ENCODE results near the gene OSBPL5.
"Not testable (repeated sequence)": the region's sequence is repeated elsewhere in the genome, so short reads cannot be mapped to it uniquely, and the experiment has no call there.

Gene OSBPL5

GRCh38 chr11:3121416-3121815 lies 43.7 kb downstream of the OSBPL5 start:
- DNase-seq (ENCODE audit: low spot score) = no peak

- no peak for DNase-seq (ENCODE audit: low spot score)
These were observed 44.9 kb downstream of the OSBPL5 start for GRCh38 chr11:3120071-3120792.

GRCh38 chr11:3119141-3119821 lies 45.8 kb downstream of the OSBPL5 start:
- no peak for DNase-seq (ENCODE audit: low spot score)

DNA sequence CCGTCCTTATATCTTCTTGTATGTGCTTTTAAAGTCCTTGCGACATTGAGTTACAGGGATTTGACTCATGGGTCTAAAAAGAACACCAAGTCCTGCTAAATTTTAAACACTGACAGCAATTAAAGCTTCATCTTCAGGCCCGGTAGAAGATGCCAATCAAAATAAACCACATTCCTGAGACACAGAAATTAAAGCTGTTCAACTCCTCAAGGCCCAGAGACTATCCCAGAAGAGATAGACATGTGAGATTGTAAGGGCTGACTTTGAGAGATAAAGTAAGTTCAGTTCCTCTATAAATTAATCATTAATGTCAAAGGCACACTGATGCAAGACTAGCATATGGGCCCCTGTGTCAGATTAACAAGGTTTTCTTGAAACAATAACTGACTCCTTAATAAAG lies 49.8 kb downstream of the OSBPL5 start:
- no peak for DNase-seq (ENCODE audit: low spot score)

GRCh38 chr11:3113661-3114060 lies 51.4 kb downstream of the OSBPL5 start:
- not testable (repeated sequence) for DNase-seq (ENCODE audit: low spot score)

- DNase-seq (ENCODE audit: low spot score) = no peak
These were observed 53.0 kb downstream of the OSBPL5 start for GRCh38 chr11:3111919-3112690.

GRCh38 chr11:3111466-3111865 lies 53.6 kb downstream of the OSBPL5 start:
- DNase-seq (ENCODE audit: low spot score) = no peak

GRCh38 chr11:3109921-3110706 lies 55.0 kb downstream of the OSBPL5 start:
- peak; percentile 82 for DNase-seq (ENCODE audit: low spot score)

GRCh38 chr11:3109434-3109833 lies 55.7 kb downstream of the OSBPL5 start:
- DNase-seq (ENCODE audit: low spot score) = no peak

DNA sequence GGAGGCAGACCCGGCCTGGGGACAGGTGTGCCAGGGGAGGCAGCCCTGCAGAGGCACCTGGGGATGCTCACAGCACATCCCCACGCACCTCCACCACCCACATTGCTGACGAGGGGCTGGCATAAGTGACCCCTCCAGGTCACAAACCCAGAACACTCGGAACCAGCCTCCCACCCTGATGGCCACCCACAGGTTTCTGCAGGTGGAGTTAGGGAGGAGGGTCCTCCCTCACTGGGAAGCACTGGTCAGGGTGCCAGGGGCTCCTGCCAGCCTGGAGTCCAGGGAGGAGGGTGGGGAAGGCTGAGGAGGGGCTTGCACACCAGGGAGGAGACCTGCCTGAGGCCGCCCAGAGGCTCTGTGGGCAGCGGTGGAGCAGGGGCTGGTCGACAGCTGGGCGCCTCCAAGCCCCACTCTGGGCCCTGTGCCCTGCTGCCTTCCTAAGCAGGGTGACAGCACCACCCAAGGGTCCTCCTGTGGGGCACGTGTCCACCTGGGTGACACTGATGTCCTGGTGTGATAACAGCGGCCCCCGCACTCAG lies 56.9 kb downstream of the OSBPL5 start:
- no peak for DNase-seq (ENCODE audit: low spot score)

DNA sequence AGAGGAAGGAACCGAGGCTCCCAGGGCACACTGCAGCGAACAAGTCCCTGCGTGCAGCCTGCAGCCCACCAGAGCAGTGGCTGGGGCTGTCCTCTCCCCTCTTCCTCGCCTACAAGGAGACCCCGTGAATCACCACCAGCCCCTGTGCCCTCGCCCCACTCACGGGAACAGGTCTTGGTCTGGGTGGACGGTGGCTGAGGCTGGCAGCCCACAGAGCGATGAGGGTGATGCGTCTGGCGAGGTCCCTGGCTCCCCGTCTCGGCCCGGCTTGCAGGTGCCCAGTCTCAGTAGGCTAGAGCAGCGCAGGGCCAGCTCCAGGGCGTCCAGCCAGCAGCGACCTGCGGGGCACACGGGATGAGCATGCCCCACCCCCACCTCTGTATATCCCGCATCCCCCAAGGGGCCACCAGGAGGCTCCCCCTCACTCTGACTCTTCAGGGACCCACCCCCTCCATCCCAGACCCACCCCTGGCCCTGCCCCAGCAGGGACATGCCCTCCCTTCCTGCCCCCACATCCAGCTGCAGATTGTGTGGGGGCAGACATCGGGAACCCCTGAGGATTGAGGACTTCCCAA lies 57.4 kb downstream of the OSBPL5 start:
- DNase-seq (ENCODE audit: low spot score) = no peak

DNA sequence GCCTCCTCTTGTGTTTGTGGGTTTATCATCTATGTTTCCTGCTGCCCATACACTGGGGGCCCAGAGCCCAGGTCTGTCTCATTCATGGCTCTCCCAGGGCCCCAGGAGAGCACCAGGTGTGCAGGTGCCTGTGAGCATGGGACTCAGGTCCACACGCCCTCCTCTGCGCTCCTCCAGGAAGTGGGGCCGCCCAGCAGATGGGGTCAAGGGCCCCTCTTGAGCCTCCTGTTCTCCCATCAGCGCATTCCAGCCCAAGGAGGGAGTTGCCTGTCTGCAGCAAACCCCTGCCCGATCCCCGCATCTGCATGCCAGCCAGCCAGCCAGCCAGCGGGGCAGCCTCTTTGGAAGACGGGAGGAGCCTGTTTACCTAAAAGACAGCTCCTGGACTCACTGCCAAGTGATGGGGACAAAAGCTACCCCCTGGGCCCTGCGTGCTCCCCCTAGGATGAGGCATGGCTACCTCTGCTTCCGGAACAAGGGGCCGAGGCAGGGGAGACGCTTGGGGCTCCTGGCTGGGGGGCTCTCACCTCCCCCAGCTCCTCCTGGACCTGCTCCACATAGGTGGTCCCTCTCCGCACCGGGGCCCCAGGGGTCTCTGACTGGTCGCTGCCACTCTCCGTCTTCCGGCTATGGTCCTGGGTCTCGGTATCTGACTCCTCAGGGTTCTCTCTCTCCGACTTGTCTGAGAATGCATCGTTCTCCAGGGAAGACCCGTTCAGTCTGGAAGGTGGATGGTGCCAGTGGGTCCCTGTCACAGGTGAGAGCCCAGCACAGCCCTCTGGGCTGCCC lies 58.2 kb downstream of the OSBPL5 start:
- no peak for DNase-seq (ENCODE audit: low spot score)

GRCh38 chr11:3105791-3106735 lies 59.0 kb downstream of the OSBPL5 start:
- DNase-seq (ENCODE audit: low spot score) = no peak

GRCh38 chr11:3104961-3105790 lies 59.9 kb downstream of the OSBPL5 start:
- DNase-seq (ENCODE audit: low spot score) = no peak

DNA sequence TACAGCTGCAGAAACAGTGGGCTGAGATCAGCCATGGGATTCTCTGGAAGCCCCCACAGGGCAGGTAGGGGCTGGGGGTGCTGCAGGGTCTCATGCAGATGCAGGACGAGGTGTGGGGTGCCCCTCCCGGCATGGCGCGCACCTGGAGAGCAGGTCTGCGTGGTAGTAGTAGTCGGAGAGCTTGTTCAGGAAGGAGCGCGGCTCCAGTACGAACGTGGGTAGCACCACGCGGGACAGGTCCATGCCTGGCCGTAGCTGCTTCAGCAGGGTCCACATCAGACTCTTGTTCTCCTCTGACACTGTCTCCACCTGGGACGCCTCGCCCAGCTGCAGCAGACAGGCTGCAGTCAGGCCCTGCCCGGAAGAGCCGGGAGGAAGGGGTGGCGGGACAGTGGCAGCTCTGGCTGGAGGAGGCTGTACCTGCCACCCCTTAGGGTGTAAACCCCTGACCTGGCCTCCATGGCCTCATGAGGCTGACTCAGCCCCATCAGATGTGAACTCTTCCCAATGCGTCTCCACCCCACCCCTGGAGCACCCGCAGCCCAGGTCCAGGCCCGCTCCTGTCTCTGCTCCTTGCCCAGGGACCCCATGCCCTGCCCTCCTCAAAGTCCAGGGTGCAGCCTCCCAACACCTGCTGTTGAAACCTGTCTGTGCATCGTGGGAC lies 60.9 kb downstream of the OSBPL5 start:
- no peak for DNase-seq (ENCODE audit: low spot score)

- DNase-seq (ENCODE audit: low spot score) = no peak
These were observed 62.0 kb downstream of the OSBPL5 start for GRCh38 chr11:3103076-3103475.

- no peak for DNase-seq (ENCODE audit: low spot score)
These were observed 62.5 kb downstream of the OSBPL5 start for GRCh38 chr11:3102641-3102921.

- no peak for DNase-seq (ENCODE audit: low spot score)
These were observed 63.0 kb downstream of the OSBPL5 start for GRCh38 chr11:3101921-3102640.

Measured in AG20443 (cell line).